NB4 (cell line): ENCODE results near the gene TAC4.

Experiments
- DNase-seq: peaks from one replicate; pipeline ENCODE4 v3.0.0; 2010; ENCODE audit warnings: low read depth
- H3K4me3 ChIP-seq: one replicate; pipeline ENCODE4 v1.5.1; 2011; ENCODE audit warnings: mild to moderate bottlenecking, low read depth, low read length, moderate library complexity
- CTCF ChIP-seq: IDR thresholded peaks from one replicate; pipeline ENCODE4 v1.5.1; 2012; ENCODE audit warnings: low read depth, low read length
- MAX ChIP-seq: IDR thresholded peaks from 2 replicates; pipeline ENCODE4 v1.6.1; 2011; ENCODE audit warnings: low read depth, low read length
- MYC ChIP-seq: IDR thresholded peaks from 2 replicates; pipeline ENCODE4 v1.6.1; 2011; ENCODE audit warnings: low read depth, low read length
- POLR2A ChIP-seq: IDR thresholded peaks from 2 replicates; pipeline ENCODE4 v1.6.1; 2011; ENCODE audit warnings: mild to moderate bottlenecking; ENCODE audit not compliant: insufficient read length; ENCODE audit errors: extremely low read depth

TAC4 gene

DNA sequence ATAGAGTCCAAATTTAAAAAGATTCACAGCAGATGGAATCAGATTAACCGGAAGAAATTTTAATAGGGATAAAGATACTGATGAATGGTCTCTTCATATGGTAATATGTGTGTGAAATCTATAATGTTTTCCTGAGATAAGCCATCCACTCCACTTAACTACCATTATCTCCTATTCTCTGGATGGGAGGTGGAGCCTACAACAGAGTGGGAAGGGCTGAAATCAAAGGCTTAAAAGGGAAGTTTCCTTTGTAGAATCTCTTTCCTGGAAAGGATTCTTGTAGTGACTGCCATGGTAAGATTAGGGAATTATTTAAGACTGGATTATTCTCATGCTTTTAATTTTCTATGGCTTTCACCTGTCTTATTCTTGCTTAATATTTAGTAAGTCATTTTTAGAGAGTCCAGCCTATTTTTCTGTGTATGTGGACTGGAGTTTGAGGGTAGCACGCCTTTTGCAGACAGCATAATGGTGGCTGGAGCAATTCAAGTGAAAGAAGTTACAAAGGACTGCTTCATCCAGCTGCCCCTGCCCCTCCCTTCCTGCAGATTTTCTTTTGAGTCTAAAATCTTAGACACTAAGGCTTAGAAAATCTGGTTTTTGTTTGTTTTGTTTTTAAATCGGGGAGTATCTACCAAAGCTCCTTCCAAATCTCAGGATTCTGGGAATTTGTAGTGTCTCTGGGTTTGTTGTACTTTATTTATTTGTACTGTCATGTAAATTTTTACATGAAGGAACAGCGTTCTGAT lies 32.9 kb downstream of the TAC4 start:
- no peak for TF ChIP-seq CTCF
- TF ChIP-seq MYC = no peak
- TF ChIP-seq MAX = no peak
- no peak for DNase-seq
- no peak overlapping the region for H3K4me3 ChIP-seq

DNA sequence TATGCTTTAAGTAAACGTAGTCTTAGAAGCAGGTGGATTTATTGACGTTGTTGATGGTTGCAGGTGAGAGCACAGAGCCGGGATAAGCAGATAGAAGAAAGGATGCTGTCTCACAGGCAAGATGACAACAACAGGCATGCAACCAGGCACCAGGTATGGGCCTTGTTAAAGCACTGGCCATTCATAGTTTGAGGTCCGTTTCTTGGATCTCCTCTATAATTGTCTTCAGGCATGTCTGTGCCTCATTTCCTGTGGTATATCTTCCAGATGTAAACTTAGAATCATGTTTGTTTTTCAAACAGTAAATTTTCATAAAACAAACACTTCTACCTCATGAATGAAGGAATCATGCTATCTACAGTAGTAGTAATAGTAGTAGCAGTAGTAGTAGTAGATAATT lies 38.8 kb downstream of the TAC4 start:
- no peak overlapping the region for H3K4me3 ChIP-seq
- TF ChIP-seq MYC (no peak), MAX (no peak), POLR2A (no peak), CTCF (no peak)
- DNase-seq = no peak

- TF ChIP-seq POLR2A = no peak
- no peak for TF ChIP-seq MAX
- TF ChIP-seq CTCF = no peak
- TF ChIP-seq MYC = no peak
- DNase-seq = no peak
- no peak overlapping the region for H3K4me3 ChIP-seq
Observed at GRCh38 chr17:49798738-49799137, 49.1 kb downstream of the TAC4 start.

DNA sequence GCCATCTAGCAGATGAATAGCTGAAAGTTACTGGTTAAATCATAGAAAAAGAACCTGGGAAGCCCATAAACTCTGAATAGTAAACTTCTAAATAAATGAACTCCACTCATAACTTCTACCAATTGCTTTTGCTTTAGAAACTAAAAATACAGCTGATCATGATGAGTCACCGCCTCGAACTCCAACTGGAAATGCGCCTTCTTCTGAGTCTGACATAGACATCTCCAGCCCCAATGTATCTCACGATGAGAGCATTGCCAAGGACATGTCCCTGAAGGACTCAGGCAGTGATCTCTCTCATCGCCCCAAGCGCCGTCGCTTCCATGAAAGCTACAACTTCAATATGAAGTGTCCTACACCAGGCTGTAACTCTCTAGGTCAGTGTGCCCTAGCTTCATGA lies 49.7 kb downstream of the TAC4 start:
- TF ChIP-seq MAX = no peak
- TF ChIP-seq CTCF = no peak
- no peak for TF ChIP-seq POLR2A
- no peak for TF ChIP-seq MYC
- no peak for DNase-seq
- H3K4me3 ChIP-seq = no peak overlapping the region

DNA sequence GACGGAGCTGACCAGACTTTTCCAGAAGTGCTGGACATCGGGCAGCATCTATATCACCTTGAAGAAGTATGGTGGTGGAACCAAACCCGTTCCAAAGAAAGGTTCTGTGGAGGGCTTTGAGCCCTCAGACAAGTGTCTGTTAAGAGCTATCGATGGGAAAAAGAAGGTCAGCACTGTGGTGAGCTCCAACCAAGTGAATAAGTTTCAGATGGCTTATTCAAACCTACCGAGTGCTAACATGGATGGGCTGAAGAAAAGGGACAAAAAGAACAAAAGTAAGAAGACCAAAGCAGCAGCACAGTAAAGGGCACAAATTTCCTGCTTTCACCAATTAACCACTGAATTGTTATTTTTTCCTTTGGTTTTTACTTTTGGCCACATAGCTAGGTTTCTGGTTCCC lies 52.5 kb downstream of the TAC4 start:
- no peak for TF ChIP-seq CTCF
- TF ChIP-seq POLR2A = no peak
- TF ChIP-seq MAX = no peak
- TF ChIP-seq MYC = no peak
- no peak for DNase-seq
- H3K4me3 ChIP-seq = no peak overlapping the region

DNA sequence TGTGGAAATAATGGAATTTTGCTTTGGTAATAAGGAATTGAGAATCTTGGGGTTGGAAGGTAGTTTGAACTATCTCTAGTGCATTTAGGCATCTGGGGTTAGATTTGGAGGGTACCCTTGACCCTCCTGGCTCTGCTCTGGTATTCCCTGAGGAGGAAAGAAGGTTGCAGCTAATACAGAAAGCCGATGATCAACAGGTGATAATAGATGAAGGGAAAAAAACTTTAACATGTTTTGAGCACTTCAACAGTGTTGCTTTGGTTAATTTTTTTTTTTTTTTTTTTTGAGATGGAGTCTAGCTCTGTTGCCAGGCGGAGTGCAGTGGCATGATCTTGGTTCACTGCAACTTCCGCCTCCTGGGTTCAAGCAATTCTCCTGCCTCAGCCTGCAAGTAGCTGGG lies 54.6 kb downstream of the TAC4 start:
- peak overlapping the region; percentile 5 for H3K4me3 ChIP-seq
- TF ChIP-seq CTCF (no peak), POLR2A (no peak), MAX (no peak), MYC (no peak)
- no peak for DNase-seq
